Stimulated activated CD4-positive, alpha-beta T cell treated with anti-CD3 and anti-CD28 coated beads, Interleukin-4, amount 100 ng/mL, for 4 hours (primary cell): ENCODE data around the gene IL3RA.
"Not testable (repeated sequence)": the region's sequence is repeated elsewhere in the genome, so short reads cannot be mapped to it uniquely, and the experiment has no call there.

Experiments
- DNase-seq, 2 experiments: peaks; one replicate each; pipeline ENCODE4 v3.0.0-alpha.2; 2020

Gene IL3RA

DNA sequence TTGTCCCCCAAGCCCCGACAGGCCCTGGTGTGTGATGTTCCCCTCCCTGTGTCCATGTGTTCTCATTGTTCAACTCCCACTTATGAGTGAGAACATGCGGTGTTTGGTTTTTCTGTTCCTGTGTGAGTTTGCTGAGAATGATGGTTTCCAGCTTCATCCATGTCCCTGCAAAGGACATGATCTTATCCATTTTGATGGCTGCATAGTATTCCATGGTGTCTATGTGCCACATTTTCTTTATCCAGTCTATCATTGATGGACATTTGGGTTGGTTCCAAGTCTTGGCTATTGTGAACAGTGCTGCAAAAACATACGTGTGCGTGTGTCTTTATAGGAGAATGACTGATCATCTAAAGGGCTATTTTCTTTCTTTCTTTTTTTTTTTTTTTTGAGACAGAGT is 4.2 kb upstream of the IL3RA start:
- DNase-seq: not testable (repeated sequence)

DNA sequence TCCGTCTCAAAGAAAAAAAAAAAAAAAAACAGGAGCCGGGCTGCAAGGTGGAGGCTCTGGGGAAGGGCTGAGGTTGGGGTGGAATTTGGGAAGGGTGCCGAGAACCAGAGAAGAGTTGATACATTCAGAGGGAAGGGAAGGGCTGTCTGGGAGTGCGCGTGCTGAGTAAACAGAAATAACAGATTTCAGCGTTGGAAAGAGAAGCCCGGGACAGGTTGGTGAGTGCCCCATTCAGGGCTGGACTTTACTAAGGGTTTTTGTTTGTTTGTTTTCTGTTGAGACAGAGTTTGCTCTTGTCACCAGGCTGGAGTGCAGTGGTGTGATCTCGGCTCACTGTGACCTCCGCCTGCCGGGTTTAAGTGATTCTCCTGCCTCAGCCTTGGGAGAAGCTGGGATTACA is 1.7 kb upstream of the IL3RA start:
- no peak for DNase-seq

DNA sequence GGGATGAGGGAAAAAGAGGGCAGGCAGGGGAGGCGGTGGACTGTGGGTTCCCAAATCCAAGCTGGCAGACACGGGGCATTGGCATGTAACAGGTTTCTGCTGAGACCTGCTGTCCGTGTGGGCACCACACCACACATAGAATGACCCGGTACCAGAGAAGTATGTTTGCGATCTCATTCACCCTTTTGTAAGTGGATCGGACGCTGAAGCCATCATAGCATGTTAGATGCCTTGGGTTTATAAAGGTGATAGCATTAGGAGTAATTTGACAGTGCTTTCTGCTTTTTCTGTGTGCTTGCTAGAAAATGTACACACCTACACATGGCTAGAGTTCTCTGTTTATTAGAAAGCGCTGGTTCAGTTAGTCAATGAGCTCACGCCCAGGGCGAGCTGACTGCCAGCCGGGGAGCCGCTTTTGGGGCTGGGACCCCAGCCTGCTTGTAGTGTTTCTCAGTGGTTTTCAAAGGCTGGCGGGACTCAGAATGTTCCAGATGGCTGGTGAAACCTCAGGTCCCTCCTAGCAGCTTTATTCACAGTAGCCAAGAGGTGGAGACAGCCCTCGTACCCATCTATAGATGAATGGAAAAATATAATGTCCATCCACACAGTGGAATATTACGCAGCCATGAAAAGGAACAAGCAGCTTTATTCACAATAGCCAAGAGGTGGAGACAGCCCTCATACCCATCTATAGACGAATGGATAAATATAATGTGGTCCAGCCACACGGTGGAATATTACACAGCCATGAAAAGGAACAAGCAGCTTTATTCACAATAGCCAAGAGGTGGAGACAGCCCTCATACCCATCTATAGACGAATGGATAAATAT is 579 bp downstream of the IL3RA start:
- DNase-seq: no peak

DNA sequence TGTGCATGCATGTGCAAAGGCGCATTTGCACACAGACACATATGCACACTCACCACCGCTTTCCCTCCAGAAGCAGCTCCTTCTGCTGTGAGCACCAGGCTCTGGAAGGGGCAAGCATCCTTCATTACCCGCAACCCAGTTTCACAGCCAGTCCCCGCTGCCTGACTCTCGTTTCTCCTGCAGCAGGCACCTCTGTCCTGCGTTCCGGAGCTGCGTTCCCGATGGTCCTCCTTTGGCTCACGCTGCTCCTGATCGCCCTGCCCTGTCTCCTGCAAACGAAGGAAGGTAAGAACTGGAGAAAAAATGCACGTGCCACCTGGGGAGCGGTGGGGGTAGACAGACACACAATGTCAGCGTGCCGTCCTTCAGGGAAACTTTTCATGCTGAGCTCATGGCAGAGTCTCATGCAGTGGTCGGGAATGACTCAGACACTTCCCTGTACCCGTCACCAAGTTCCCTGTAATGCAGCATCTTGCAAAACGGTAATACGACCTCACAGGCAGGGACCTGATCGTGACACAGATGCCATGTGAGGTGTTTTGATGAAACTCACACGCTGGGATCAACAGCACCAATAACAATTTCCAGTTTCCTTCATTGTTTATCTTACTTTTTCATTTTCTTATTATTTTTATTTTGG is 5.1 kb downstream of the IL3RA start:
- no peak for DNase-seq

DNA sequence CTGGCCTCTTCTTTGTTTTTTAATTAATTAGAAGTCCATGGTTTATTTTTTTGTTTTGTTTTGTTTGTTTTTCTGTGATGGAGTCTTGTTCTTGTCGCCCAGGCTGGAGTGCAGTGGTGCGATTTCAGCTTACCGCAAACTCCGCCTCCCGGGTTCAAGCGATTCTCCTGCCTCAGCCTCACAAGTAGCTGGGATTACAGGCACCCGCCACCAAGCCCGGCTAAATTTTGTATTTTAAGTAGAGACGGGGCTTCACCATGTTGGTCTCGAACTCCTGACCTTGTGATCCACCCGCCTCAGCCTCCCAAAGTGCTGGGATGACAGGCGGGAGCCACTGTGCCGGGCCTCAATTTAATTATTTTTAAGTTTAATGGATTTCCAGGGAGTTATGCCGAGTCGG is 13.0 kb downstream of the IL3RA start:
- DNase-seq: not testable (repeated sequence)

DNA sequence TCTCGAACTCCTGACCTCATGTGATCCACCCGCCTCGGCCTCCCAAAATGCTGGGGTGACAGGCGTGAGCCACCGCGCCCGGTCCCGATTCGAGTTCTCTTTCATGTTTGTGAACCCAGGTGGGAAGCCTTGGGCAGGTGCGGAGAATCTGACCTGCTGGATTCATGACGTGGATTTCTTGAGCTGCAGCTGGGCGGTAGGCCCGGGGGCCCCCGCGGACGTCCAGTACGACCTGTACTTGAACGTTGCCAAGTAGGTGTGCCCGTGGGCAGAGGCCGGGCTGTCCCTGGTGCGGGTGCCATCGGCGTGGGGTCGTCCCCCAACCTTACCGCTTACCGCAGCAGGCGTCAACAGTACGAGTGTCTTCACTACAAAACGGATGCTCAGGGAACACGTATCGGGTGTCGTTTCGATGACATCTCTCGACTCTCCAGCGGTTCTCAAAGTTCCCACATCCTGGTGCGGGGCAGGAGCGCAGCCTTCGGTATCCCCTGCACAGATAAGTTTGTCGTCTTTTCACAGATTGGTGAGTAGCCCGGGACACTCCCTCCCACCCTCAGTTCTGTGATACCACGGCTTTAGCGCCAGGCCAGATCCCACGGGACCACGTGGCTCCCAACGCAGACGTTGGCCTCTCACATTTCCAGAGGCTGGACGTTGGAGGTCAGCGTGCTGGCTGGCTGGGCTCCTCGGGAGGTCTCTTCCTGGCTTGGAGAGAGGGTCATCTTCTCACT is 15.6 kb downstream of the IL3RA start:
- no peak for DNase-seq

DNA sequence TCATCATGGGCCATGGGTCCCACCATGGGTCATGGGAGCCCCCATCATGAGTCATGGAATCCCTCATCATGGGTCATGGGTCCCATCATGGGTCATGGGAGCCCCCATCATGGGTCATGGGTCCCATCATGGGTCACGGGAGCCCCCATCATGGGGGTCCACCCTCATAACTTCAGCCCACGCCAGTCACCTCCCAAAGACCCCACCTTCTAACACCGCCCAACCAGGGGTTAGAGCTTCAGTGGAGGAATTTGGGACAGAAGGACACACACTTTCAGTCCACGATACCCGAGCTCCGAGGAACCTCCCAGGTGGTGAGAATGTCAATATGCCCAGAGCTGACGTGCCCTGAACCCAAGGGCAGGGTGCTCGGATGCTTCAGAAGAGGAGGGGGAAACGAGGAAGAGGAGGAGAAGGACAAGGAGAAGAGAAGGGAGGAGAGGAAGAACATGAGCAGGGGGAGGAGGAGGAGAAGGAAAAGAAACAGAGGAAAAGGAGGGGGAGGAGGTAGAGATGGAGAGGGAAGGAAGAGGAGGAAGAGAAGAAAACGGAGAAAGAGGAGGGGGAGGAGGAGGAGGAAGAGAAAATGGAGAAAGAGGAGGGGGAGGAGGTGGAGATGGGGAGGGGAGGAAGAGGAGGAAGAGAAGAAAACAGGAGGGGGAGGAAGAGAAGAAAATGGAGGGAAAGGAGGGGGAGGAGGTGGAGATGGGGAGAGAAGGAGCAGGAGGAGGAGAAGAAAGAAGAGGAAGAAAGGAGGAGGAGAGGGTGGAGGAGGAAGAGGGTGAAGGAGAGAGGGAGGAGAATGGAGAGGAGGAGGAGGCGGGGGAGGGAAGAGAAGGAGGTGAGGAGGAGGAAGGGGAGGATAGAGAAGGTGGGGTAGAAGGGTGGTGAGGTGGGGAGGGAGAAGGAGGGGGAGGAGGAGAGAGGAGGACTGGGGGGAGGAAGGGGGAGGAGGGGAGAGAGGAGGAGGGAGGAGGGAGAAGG is 17.7 kb downstream of the IL3RA start:
- no peak for DNase-seq

DNA sequence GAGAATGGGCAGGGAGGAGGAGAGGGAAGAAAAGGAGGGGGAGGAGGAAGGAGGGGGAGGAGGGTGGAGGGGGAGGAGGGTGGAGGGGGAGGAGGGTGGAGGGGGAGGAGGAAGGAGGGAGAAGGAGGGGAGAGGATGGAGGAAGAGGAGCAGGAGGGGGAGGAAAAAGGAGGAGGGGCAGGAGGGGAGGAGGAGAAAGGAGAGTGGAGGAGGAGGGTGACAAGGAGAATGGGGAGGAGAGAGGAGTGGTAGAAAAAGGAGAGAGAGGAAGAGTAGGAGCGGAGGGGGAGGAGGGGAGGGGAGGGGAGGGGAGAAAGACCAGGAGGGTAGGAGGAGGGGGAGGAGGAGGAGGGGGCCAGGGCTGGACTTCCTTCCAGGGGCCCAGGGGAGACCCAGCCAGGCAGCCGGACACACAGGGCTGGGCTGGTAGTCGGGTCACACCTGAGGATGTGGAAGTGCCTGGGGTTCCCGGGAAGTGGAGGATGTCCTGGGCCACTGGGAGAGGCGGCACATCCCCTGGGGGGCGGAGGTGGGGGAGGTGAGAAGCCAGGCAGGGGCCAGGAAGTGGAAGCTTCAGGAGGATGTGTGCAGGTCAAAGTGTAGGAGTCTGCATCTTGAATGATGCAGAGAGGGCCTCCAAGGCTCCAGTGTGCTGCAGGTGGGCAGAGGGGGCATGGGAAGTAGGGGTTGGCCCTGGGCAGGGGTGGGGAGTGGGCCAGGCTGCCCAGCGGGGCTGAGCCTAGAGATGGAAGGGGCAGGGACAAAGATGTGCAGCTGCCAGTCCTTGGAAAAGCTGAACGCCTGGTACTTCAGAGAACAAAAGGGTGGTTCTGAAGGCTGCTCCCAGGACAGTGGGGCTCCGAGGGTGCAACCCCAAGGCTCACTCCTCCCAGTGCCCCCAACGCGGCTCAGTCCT is 18.8 kb downstream of the IL3RA start:
- DNase-seq: no peak

DNA sequence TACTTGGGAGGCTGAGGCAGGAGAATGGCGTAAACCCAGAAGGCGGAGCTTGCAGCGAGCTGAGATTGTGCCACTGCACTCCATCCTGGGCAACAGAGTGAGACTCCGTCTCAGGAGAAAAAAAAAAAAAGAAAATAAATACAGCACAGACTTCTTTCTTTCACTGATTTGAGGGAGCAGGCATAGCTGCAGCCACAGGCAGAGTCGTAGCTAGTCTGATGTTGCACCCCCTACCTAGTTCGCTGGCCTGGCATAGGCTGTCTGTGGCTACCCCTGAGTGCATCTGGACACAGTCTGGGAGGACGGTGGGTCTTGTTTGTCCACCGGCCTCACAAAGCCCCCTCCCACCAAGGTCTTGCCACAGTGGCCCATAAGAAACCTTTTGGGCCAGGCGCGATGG is 21.4 kb downstream of the IL3RA start:
- no peak for DNase-seq

DNA sequence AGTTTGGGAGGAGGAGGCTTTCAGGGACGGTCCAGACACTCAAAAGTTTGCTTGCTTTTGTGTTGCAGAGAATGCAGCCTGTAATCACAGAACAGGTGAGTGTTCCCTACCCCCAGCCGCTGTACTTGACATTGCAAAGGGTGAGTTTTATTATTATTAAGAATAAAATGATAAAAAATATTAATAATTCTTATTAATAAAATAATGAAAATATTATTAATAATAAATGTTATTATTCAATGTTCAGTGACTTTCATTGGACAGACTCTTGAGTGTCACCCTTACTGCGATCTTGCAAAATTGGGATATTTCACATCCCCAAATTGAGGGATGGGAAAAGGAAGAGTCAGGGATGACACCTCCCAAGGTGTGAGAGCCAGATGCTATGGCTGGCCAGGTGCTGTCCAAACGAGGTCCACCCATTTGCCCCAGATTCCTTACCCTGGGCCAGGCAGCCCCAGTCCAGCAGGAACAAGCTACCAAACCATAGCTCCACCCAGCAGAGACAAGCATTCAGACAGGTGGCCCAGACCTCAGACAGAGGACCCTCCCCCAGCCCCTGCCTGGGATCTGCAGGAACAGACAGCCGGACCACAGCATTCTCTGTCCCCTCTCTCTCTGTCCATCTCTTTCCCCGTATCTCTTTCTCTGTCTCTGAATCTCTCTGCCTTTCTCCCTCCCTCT is 22.4 kb downstream of the IL3RA start:
- no peak for DNase-seq

DNA sequence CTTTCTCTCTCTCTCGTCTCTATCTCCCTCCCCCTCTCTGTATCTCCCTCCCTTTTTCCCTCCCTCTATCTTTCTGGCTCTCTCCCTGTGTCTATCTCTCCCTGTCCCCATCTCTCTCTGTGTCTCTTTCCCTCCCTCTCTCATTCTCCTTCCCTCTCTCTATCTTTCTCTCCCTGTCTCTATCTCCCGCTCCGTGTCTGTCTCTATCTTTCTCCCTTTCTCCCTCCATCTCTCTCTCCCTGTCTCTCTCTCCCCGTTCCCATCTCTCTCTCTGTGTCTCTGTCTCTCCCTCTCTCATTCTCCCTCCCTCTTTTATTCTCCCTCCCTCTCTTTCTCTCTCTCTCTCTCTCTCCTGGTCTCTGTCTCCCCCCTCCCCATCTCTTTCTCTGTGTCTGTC is 22.9 kb downstream of the IL3RA start:
- no peak for DNase-seq

DNA sequence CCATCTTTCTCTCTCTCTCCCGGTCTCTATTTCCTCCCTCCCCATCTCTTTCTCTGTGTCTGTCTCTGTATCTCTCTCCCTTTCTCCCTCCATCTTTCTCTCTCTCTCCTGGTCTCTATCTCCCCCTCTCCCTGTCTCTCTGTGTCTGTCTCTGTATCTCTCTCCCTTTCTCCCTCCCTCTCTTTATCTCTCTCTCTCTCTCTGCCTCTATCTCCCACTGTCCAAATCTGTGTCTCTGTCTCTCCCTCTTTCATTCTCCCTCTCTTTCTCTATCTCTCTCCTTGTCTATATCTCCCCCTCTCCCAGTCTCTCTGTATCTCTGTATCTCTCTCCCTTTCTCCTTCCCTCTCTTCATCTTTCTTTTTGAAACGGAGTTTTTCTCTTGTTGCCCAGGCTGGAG is 23.6 kb downstream of the IL3RA start:
- no peak for DNase-seq

DNA sequence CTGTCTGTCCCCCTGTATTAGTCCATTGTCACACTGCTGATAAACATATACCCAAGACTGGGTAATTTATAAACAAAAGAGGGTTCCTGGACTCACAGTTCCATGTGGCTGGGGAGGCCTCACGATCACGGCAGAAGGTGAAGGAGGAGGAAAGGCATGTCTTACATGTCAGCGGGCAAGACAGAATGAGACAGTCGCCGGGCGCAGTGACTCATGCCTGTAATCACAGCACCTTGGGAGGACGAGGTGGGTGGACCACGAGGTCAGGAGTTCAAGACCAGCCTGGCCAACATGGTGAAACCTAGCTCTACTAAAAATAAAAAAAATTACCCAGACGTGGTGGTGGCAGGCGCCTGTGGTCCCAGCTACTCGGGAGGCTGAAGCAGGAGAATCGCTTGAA is 24.7 kb downstream of the IL3RA start:
- DNase-seq: no peak

DNA sequence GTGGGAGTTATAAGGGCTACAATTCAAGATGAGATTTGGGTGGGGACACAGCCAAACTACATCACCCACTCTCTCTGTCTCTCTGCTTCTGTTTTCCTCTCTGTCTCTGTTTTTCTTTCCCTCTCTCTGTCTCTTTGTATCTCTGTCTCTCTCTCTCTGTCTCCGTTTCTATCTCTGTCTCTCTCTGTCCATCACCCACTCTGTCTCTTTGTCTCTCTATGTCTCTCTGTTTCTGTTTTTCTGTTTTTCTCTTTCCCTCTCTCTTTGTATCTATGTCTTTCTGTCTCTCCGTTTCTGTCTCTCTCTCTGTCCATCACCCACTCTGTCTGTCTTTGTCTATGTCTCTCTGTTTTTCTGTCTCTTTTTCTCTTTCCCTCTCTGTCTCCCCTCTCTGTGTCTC is 25.3 kb downstream of the IL3RA start:
- no peak for DNase-seq

DNA sequence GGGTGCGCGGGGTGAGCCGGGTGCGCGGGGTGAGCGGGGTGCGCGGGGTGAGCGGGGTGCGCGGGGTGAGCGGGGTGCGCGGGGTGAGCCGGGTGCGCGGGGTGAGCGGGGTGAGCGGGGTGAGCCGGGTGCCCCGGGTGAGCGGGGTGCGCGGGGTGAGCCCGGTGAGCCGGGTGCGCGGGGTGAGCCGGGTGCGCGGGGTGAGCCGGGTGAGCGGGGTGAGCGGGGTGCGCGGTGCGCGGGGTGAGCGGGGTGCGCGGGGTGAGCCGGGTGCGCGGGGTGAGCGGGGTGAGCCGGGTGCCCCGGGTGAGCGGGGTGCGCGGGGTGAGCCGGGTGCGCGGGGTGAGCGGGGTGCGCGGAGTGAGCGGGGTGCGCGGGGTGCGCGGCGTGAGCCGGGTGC is 29.8 kb downstream of the IL3RA start:
- not testable (repeated sequence) for DNase-seq

DNA sequence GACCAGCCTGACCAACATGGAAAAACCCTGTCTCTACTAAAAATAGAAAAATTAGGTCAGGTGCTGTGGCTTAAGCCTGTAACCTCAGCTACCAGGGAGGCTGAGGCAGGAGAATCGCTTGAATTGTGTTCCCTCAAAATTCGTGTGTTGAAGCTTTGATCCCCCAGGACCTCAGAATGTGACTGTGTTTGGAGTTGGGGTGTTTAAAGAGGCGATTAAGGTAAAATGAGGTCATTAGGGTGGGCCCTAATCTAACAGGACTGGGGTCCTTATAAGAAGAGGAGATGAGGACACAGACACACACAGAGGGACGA is 31.8 kb downstream of the IL3RA start:
- DNase-seq: no peak

DNA sequence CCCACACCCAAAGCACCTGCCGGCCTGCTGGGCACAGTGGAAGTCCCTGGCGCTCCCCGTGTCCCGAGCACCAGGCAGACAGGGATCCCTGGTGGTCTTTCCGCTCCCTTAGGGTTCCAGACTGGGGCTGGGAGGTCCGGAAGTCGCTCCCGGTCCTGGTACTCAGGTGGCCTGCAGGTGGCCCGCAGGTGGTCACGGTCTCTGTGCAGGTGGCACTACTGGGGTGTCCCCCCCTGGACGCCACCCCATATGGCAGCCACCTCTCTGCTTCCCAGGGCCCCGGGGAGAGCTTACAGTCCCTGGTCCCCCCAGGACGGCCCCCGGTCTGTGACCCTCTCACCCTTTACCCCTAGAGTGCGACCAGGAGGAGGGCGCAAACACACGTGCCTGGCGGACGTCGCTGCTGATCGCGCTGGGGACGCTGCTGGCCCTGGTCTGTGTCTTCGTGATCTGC is 41.7 kb downstream of the IL3RA start:
- DNase-seq: no peak

DNA sequence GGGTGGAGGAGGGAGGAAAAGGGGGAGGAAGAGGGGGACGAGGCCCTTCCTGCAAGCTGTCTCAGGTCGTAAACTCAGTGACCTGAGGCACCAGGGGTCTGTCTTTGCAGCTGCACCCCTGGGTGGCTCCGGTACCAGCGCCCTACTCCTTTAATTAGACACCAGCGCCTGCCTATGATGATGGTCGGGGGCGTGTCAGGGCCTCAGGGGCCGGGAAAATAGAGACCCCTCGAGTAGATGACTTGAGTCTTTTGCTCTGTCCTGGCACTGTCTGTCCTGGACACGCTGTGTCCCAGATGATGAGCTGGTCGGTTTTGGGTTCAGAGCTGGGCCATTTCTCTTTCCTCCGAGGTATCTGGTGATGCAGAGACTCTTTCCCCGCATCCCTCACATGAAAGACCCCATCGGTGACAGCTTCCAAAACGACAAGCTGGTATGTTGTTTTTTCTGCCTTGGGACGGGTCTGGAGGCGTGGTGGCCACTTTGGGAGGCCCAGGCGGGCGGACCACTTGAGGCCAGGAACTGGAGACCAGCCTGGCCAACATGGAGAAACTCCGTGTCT is 44.2 kb downstream of the IL3RA start:
- DNase-seq: no peak

DNA sequence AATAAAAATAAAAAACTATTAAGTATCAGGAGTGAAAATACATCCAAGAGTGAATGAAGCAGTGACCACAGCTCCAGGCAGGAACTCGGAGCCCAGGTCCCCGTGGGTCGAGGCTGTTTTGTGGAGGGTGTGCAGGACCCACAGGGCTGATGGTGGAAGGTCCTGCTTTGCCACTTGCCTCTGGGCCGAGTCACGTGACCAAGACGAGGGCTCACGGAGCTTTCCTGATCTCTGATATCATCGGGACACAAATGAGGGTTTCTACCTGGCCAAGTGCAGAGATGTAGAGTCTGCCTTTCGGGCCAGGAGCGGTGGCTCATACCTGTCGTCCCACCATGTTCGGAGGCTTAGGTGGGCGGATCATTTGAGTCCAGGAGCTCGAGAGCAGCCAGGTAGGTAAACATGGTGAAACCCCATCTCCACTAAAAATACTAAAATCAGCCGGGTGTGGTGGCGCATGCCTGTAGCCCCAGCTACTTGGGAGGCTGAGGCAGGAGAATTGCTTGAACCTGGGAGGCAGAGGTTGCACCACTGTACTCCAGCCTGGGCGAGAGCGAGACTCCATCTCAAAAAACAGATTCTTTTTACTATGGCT is 48.2 kb downstream of the IL3RA start:
- no peak for DNase-seq
